SK-N-MC (cell line): ENCODE measurements around the gene ASF1B.

ENCODE experiments used
- EZH2 ChIP-seq: fragments of 200-600 bp; sonication (generic); IDR thresholded peaks from one replicate; pipeline ENCODE4 v1.6.1; 2017; ENCODE audit warnings: antibody characterized with exemption
- FOXP2 ChIP-seq: optimal IDR thresholded peaks from 2 replicates; pipeline ENCODE3; 2011; ENCODE audit warnings: mild to moderate bottlenecking, moderate library complexity; ENCODE audit not compliant: insufficient read depth; ENCODE audit errors: extremely low read length, control extremely low read depth
- POLR2AphosphoS5 ChIP-seq: IDR thresholded peaks from 2 replicates; pipeline ENCODE4 v1.6.1; 2012; ENCODE audit warnings: mild to moderate bottlenecking, low read depth, low read length, borderline replicate concordance

- no peak for TF ChIP-seq POLR2AphosphoS5
- no peak for TF ChIP-seq EZH2
- no peak for TF ChIP-seq FOXP2
Observed at GRCh38 chr19:14118165-14119051, 18.0 kb downstream of the ASF1B start.
